GM18873 (cell line): Measurements from ENCODE around the gene ATP5ME.
A peak's percentile ranks its signal among the peaks of the same experiment; 100 is the strongest.
"Not testable (repeated sequence)": the region's sequence is repeated elsewhere in the genome, so short reads cannot be mapped to it uniquely, and the experiment has no call there.

Experiments used
- ATAC-seq: cut with Tn5 transposase; IDR thresholded peaks from one replicate; pipeline ENCODE4 v1.9.1; 2021; ENCODE audit warnings: mild to moderate bottlenecking, moderate library complexity, moderate number of reproducible peaks; ENCODE audit not compliant: unreplicated experiment, low FRiP score

Gene ATP5ME

DNA sequence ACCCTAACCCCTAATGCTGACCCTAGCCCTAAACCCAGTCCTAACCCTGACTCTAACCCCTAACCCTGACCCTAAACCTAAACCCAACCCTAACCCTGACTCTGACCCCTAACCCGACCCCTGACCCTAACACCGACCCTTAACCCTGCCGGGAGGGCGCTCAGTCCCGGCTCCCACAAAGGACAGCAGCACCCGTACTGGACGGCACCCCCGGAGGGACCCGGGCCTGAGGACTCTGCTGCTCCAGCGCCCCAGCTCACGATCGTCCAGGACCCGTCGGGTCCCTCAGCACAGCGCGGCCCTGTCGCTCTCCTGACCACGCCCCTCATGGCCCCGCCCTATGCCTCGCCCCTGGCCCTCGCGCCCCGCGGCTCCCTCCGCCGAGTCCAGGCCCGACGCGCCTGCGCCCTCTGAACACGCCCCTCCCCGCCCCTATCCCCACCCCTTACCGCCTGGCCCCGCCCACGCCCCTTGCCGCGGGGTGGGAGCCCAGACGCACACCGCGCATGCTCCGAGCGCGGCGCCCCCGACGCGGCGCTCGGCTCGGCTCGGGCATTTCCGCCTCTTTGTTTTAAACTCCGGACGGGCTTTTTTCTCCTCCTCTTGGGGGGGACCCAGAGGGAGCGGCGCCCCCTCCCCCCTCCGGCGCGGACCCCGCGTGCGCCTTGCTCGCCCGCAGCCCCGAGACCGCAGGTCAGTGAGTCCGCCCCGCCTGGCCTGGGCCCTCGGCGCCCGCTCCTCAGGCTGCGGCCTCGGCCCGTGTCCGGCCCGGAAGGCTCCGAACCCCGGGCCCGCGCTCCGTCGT is 31.4 kb upstream of the ATP5ME start, which contains the start of gene PCGF3:
TSS of gene PCGF3 (plus strand) at position 555 of the 805 bp plus-strand sequence. CDS start 27,849 bp downstream, outside the sequence.
- ATAC-seq: peak; percentile 79

DNA sequence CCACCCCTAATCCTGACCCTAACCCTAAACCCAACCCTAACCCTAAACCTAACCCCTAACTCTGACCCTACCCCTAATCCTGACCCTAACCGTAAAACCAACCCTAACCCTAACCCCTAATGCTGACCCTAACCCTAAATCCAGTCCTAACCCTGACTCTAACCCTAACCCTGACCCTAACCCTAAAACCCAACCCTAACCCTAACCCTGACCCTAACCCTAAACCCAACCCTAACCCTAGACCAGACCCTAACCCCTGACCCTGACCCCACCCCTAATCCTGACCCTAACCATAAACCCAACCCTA is 30.8 kb upstream of the ATP5ME start:
- ATAC-seq: no peak

DNA sequence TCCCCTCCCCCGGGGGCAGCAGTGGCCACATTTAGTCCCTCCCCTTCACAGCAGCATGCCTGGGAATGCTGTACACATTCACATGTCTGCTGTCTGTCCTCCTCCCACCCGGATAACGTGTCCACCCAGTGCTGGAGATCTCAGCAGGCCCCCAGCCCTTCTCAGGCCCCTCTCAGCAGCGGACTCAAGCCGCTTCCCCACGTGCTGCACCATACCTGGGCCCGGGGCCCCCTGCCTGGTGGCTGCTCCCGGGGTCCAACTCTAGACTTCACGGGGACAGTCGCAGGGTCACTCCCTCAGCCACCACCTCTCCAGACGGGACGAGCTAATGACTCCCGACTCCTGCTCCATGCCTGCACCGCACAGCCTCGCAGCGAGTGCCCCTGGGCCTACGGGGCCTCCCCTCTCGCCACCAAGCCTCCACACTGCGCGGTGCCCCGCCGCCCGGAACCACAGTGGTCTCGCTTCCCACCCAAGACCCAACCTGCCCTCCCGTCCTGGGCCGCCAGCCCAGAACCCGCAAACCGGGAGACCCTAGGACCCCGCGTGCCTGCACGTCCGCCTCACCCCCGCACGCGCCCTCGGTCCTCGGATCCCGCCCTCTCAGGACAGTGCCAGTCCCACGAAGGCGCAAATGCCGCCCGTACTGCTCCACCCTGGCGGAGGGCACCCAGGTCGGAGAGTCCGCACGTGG is 30.3 kb upstream of the ATP5ME start:
- ATAC-seq: no peak

DNA sequence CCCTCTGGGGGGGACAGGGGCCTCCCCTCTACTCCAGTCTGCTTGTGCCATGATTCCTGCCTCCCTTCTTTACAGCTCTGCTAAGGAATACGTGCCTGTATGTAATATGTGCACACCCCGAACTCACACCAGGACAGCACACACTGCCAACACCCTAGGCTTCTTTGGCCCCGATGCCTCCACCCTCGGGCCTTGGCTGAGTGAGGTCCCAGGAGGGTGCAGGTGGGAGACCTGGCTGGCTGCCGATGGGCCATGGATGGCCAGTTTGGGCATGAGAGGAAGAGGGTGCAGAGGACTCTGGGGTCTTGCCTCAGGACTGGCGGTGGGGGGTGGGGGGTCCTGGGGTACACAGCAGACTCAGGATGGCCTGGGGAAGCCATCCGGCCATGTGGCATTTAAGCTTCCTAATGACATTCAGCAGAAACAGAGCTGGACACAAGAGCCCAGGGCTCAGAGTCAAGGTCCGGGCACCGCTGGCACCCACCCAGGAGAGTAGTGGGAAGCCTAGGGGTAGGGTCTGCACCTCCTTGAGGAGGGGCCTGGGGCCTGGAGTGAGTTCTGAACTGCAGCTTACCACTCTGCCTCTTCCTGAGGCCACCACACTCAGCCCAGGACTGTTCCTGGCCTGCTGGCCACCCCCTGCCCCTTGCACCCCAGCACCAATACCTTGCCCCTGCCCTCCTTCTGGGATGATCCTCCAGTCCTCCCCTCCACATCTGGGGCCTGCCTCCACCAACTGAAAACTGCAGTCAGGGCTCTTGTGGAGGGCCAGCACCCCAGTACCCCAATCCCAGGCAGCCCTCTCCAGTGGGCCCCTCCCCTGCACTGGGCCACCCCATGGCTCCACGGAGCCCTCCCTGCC is 29.5 kb upstream of the ATP5ME start:
- no peak for ATAC-seq

DNA sequence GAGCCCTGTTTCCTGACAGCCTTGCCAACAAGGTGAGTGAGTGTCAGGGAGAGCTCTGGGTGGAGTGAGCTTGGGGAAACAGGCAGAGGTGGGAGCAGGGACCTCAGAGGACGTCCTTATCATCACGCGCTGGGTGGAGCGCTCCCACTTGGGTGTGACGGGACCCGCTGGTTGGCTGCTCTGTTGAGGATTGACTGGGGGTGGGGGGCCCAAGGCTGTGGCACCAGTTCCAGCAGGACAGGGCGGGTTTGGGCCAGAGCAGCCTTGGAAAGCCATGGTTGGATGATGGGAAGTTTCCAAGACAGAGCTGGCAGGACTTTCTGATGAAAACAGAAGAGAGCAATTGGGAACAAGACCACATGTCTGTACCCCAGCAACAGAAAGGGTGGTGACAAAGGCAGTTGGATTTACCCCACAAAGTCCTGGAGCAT is 28.6 kb upstream of the ATP5ME start:
- no peak for ATAC-seq

DNA sequence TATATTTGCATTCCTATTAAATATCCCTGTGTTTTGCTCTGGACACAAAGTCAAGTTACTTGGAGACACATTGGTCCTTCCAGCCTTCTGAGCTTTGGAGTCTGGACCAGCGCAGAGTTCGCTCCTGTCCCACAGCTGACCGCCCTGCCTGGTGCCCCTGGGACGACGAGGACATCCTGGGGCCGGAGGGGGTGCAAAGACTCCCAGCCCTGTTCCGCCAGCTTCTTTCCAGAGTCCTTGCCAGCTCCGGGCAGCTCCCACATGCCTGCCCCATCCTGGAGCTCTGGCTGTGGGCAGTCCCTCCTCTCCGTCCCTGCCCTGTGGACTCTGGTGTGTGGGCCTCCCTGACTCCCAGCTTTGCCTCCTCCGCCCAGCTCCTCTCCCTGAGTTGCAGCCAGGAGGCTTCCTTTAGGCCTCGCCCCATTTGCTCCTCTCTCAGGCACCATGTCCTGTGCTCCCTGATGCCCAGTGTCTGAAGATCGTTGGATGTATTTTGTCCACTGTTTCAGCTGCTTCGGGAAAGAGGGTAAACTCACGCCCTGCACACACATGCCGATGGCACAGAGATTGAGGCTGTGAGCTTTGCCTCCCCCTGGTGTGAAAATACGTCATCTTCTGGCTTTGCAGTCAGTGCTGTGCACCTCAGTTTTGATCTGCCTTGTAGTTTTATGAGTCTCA is 26.6 kb upstream of the ATP5ME start:
- no peak for ATAC-seq

DNA sequence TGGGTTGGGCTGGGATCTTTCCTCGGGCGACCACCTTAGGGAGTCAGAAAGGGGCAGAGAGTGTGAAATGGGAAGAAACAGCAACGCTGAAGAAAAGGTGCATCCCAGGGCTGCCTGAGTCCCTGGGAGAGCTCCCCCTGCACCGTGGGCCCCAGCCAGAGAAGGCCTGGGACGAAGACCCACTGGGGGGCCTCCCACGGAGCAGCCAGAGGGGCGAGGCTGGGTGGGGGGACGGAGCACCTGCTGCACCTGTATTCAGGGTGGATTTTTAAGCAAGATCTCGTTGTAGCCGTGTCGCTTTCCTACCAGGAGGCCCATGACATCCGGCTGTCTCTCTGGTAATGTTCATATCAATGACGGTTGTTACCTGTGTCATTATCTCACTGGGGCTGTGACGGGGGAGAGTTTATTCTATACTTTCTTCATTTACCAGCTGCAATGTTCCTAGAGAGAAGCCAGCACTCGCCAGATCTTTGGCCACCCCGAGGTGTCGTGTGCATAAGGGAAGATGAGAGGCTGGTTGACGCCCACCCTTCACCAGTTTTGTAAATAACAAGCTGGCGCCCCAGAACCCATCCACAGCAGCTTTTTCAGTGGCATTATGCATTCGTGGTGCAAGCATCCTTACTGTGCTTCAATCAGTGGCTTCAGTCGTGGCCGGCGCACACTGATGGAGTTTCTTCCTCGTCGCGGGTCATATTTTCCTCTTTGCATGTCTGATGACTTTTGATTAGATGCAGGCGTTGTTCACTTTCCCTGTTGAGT is 25.9 kb upstream of the ATP5ME start:
- ATAC-seq: no peak

DNA sequence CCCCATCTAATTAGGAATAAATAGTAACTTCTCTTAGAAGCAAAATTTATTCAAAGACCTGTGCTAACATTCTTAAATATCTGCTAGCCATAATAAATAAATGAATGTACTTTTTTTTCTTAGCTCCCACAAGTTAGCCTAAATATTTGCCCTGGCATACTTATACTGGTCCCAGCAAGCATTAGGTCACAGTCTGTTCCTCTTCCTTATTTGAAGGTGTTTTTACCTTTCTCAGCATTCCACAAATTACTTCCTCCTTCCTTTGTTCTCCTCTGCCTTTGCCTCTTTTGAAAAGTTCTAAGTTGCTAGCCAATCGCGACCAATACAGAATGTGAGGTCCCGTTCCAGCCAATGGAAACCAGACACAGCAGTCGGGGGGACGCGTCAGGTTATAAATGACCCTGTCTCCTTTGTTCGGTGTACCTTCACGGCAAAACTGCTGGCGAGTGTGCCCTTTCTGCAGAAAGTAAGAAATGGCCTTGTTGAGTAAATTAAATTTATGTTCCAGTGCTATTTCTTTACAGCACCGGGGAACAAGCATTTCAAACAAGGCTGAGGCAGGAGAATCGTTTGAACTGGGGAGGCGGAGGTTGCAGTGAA is 20.4 kb upstream of the ATP5ME start:
- not testable (repeated sequence) for ATAC-seq

DNA sequence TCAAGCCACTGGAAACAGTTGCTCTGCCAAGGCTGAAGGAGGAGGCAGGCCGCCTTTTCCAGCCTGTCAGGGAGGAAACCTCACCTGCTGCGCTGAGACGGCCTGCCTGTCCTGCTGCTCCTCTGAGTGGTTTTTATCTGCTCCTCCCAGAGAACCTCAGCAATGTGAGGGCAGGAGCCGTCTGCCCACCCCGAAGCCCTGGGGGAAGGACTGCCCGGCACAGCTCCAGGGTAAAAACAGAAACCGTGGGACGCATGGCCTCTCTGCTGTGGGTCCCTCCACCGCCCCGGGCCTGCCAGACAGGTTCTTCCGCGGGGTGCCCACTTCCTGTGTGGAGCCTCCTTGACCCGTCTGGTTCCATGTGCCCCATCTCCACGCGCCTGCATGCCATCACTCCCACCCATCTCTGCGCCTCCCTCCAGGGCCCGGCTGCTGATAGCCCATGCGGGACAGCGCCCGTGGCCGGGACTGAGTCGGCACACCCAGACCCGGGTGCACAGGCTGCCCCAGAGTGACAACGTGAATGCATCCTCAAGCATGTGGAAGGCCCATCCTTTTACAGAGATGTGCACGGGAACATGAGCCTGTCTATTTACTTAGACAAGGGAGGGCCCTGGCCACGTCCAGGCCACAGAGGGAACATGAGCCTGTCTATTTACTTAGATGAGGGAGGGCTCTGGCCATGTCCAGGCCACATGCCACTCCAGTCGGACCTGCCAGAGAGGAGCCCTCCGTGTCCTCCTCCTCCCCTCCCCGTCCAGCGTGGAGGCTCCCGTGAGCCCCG is 18.9 kb upstream of the ATP5ME start:
- no peak for ATAC-seq

DNA sequence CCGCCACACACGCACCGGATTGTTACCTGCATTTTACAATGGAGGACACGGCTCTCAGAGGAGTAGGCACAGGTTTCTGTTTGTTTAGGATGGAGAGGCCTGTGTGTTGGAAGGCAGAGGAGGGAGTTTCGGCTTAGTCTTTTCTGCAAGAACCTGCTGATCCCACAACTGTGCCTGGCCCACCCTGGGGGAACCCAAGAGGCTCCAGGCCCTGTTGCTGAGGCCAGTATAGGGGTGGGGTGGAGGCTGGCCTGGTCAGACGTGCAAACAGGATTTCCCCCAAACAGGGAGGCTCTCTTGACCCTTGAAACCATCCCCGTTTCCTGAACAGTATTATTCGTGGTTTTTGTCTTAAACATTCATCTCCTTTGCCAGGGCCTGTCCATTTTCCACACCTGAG is 15.6 kb upstream of the ATP5ME start:
- ATAC-seq: no peak

DNA sequence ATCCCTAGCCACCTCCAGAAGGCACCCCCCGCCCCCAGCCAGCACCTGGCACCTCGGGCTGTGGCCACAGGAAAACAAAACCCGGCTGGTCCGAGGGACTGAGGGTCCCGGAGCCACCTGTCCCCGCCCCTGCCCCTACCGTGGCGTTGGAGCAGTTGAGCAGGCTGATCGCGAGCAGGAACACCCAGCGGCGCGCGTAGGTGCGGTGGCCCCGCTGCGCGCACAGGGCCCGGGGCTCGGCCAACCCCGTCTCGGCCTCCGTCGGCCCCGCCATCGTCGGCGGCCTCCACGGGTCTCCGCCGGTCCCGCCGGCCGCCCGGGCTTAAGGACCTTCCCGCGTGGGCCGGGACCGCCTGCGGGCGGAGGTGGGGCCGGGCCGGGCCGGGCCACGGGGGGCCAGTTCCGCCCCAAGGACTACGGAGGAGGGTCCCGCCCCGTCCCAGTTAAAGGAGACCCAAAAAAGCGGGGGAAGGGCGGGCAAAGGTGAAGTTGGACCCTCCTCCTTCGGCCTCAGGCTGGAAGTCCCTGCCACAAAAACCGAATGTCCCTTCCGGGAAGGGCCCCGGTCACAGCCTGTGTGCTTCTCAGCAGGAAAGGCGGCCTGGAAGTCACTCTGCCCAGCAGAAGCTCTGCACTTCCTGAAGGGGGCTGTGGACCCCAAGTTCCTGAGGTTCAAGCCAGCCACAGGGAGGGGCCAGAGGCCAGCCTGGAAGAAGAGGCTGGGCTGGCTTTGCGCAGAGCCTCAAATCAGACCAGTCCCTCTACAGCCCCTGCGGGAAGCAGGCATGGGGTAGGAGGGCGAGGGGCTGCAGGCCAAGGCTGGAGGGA is 15.0 kb upstream of the ATP5ME start, which contains the start of gene SLC49A3:
TSS of gene SLC49A3 (minus strand) at position 298 of the 828 bp plus-strand sequence. CDS start at position 274, 24 bp downstream.
- ATAC-seq: no peak

DNA sequence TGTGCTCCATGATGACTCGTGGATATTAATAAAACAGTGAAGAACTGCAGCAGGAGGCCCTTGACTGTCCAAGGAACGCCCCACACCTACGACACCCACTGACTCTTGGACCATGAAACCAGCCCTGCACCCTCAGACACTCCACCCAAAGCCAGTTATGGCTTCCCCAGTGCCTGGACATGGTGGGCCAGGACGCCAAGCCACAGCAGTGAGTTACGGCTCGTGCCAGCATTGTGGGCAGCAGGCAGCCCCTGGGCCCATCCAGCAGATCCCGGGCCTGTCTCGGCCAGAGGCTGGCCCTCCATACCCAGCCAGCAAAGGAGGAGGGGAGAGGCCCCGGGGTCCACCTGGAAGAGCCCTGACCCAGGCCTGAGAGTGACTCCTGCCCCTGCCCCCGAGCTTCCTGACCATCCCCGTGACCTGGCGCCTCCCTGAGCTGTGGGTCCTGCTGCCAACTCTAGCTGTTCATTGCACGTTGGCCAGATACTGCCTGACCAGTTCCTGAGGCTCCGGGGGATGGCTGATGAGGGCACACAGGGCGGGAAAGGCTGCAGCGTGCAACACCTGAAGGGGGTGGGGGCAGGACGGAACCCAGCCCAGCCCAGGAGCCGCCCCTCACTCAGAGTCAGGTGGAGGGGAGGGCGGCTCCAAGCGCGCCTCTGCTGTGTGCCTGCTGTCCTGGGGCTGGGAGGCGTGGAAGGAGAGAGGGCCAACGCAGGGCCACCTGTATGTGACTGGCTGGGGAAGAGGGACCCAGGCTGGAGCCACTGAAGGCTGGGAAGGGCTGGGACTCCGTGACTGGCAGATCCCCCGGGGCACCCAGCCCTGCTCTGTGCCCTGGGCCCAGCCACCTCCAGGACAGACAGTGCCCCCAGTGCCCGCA is 14.1 kb upstream of the ATP5ME start:
- ATAC-seq: no peak

DNA sequence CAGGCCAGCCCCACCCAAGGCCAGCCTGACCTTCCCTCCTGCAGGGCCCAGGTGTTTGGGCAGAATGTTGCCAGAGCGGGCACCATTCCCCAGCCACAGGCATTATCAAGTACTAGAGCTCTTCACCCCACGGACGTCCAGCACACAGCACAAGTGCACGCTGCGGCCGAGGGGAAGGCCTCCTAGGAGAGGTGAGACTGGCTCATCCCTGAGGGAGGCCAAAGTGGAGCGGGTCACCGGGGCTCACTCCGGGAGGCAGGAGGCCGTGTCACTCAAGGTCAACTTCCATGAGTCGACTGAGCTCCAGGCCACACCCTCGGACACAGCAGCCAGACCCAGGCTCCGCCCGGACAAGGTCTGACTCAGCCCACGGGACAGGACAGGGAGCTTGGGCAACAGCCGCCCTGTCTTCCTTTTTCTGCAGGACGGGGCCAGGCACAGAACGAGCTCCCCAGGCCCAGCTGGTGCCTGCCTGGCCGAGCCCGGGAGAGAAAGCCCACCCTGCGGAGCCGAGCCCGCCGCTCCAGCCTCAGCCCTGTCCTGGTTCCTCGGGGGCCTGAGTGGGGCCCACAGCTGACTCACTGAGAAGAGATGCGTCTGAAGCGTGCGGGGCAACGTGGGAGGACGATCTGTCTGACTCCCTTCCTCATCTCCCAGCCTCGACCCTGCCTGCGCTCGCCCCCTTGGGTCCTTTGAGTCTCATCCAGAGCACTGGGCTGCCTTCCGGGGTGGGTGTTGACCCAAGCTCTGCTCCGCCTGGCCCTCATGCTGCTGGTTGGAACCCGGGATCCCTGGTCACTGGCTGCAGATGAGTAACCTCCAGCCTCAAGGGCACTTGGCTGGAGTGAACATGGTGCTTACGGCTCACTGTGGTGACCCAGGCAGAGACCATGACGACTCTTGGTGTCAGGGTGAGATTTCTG is 13.2 kb upstream of the ATP5ME start:
- no peak for ATAC-seq

DNA sequence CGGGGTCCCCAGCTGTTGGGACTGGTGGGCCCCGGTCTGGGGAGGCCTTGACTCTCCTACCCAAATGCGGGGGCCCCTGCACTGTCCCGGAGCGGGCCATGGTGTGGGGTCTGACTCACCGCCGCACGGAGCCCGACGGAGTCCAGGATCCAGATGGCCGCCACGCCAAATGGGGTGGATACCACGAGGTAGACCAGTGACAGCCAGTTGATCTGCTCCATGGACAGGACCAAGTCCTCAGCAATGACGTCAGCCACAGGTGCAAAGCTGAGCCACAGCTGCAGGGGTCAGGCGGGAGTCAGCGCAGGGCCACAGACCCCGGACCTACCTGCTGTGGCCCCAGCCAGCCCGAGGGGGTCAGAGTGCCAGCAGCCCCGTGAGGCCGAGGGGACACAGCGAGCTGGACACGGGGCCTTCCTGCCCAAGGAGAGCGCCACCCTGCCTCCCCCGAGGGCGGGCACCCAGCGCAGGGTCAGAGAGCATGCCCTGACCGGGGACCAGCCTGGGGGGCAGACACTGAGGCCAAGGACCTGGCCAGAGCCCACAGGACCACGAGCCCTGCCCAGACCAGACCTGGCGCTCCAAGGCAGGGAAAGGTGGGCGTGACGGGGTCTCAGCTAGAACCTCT is 12.5 kb upstream of the ATP5ME start:
- no peak for ATAC-seq
